PFSK-1 (cell line): ENCODE measurements around the gene RASGRF2.

Experiments
- POLR2AphosphoS5 ChIP-seq: IDR thresholded peaks from 2 replicates; pipeline ENCODE4 v1.6.1; 2012; ENCODE audit warnings: low read depth, mild to moderate bottlenecking, control low read depth, low read length, moderate library complexity
- SIN3A ChIP-seq: IDR thresholded peaks from 2 replicates; pipeline ENCODE4 v1.6.1; 2012; ENCODE audit warnings: mild to moderate bottlenecking, low read length, moderate library complexity, borderline replicate concordance; ENCODE audit not compliant: insufficient read depth
- TF ChIP-seq, protein P1 (sequence below), 2 experiments: IDR thresholded peaks; 2 replicates each; pipeline versions ENCODE4 v1.6.1 to v1.8.0; 2011 to 2012; ENCODE audit warnings: low read depth in 2 of 2, low read length in 2 of 2, control low read depth in 1 of 2, inconsistent platforms in 1 of 2, mild to moderate bottlenecking in 1 of 2, moderate library complexity in 1 of 2; ENCODE audit not compliant: insufficient read depth in 1 of 2

DNA sequence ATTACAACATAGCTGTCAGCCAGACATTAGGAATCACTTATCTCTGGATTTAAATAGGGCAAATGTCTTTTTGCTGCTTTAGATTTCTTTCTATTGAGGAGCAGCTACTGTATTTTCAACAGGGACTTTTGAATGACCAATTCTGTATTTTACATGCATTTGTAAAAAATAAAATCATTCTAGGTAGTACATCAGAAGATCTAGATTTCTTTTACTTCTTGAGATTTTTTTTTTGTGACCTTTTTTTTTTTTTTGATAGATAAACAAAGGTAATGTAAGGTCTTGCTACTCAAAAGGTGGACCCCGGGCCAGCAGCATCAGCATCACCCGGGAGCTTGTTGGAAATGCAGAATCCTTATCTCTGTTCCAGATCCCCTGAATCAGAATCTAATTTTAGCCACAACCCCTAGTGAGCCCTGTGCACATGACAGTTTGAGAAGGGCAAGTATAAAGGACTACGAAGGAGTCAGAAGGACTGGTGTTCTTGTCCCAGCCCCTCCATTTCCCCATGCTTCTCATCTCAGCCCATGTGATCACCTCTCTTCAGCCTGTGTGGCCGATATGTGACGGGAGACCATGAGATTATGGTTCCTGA, 235.3 kb downstream of the RASGRF2 start:
- TF ChIP-seq POLR2AphosphoS5 (no peak), SIN3A (no peak)
- TF ChIP-seq, protein P1, sequence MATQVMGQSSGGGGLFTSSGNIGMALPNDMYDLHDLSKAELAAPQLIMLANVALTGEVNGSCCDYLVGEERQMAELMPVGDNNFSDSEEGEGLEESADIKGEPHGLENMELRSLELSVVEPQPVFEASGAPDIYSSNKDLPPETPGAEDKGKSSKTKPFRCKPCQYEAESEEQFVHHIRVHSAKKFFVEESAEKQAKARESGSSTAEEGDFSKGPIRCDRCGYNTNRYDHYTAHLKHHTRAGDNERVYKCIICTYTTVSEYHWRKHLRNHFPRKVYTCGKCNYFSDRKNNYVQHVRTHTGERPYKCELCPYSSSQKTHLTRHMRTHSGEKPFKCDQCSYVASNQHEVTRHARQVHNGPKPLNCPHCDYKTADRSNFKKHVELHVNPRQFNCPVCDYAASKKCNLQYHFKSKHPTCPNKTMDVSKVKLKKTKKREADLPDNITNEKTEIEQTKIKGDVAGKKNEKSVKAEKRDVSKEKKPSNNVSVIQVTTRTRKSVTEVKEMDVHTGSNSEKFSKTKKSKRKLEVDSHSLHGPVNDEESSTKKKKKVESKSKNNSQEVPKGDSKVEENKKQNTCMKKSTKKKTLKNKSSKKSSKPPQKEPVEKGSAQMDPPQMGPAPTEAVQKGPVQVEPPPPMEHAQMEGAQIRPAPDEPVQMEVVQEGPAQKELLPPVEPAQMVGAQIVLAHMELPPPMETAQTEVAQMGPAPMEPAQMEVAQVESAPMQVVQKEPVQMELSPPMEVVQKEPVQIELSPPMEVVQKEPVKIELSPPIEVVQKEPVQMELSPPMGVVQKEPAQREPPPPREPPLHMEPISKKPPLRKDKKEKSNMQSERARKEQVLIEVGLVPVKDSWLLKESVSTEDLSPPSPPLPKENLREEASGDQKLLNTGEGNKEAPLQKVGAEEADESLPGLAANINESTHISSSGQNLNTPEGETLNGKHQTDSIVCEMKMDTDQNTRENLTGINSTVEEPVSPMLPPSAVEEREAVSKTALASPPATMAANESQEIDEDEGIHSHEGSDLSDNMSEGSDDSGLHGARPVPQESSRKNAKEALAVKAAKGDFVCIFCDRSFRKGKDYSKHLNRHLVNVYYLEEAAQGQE (IDR thresholded peaks at IDR 0.05; ENCODE audit: insufficient read depth in 1 of 2, low read depth in 2 of 2, low read length in 2 of 2), result no peak
